ENCODE results near the gene PARN.

DNA sequence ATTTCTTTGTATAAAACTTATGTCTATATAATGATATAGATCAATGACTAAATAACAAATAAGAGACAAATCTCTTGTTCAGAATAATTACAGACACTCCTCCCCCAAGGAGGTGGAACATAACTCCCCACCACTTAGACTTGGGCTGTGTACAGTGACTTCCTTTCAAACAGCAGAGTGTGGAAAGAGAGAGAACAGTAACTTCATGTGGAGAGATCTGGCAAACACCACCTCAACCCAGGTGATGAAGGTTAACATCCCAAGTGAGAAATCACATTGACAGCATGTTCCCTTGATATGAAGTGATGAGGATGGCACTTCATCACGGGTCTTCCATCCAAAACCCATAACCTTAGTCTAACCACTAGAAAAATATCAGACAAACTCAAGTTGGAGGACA lies 169.3 kb downstream of the PARN start:
- TF ChIP-seq, protein P1, sequence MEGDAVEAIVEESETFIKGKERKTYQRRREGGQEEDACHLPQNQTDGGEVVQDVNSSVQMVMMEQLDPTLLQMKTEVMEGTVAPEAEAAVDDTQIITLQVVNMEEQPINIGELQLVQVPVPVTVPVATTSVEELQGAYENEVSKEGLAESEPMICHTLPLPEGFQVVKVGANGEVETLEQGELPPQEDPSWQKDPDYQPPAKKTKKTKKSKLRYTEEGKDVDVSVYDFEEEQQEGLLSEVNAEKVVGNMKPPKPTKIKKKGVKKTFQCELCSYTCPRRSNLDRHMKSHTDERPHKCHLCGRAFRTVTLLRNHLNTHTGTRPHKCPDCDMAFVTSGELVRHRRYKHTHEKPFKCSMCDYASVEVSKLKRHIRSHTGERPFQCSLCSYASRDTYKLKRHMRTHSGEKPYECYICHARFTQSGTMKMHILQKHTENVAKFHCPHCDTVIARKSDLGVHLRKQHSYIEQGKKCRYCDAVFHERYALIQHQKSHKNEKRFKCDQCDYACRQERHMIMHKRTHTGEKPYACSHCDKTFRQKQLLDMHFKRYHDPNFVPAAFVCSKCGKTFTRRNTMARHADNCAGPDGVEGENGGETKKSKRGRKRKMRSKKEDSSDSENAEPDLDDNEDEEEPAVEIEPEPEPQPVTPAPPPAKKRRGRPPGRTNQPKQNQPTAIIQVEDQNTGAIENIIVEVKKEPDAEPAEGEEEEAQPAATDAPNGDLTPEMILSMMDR (IDR thresholded peaks at IDR 0.05 in 2 of 3, conservative IDR thresholded peaks at IDR 0.05 in 1 of 3; ENCODE audit: borderline replicate concordance in 1 of 3, insufficient read depth in 1 of 3, low read depth in 2 of 3, low read length in 2 of 3), result no peak
- TF ChIP-seq ELF1 (IDR thresholded peaks at IDR 0.05; ENCODE audit: borderline replicate concordance, low read depth), result no peak
- TF ChIP-seq, protein P2, sequence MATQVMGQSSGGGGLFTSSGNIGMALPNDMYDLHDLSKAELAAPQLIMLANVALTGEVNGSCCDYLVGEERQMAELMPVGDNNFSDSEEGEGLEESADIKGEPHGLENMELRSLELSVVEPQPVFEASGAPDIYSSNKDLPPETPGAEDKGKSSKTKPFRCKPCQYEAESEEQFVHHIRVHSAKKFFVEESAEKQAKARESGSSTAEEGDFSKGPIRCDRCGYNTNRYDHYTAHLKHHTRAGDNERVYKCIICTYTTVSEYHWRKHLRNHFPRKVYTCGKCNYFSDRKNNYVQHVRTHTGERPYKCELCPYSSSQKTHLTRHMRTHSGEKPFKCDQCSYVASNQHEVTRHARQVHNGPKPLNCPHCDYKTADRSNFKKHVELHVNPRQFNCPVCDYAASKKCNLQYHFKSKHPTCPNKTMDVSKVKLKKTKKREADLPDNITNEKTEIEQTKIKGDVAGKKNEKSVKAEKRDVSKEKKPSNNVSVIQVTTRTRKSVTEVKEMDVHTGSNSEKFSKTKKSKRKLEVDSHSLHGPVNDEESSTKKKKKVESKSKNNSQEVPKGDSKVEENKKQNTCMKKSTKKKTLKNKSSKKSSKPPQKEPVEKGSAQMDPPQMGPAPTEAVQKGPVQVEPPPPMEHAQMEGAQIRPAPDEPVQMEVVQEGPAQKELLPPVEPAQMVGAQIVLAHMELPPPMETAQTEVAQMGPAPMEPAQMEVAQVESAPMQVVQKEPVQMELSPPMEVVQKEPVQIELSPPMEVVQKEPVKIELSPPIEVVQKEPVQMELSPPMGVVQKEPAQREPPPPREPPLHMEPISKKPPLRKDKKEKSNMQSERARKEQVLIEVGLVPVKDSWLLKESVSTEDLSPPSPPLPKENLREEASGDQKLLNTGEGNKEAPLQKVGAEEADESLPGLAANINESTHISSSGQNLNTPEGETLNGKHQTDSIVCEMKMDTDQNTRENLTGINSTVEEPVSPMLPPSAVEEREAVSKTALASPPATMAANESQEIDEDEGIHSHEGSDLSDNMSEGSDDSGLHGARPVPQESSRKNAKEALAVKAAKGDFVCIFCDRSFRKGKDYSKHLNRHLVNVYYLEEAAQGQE (IDR thresholded peaks at IDR 0.05; ENCODE audit: low read depth), result no peak
